Hindlimb muscle (tissue), 1 donor: ENCODE results near the gene PSPN. TPM values are rescaled to one million over a fixed set of nuclear protein-coding genes. Genes with fewer than 3 reads are reported as not detected.

Experiments
- DNase-seq: peaks from one replicate; pipeline ENCODE4 v3.0.0-alpha.2; 2013
- polyA plus RNA-seq: library from polyadenylated mRNA; unstranded; fragments of 120-200 nt; gene quantifications from one replicate; pipeline ENCODE4 v1.2.1, GENCODE V29; 2013; ENCODE audit not compliant: insufficient read length

The PSPN gene
- polyA plus RNA-seq, 1 donor, result 0.80 TPM

- no peak for DNase-seq
Measured at GRCh38 chr19:6325614-6326013, 50.1 kb downstream of the PSPN start.

Other genes starting within 250 kb of the PSPN start
- gene ACSBG2, start 240.3 kb downstream of the PSPN start, polyA plus RNA-seq, result 0.62 TPM
- gene MLLT1, start 96.0 kb downstream of the PSPN start, polyA plus RNA-seq, result 52.9 TPM
- not detected for gene ACER1, start 42.3 kb downstream of the PSPN start, polyA plus RNA-seq
- gene CLPP, start 14.4 kb downstream of the PSPN start, polyA plus RNA-seq, result 63.1 TPM
- gene ALKBH7, start 3.1 kb downstream of the PSPN start, polyA plus RNA-seq, result 114 TPM
- 76.4 TPM for gene GTF2F1, start 17.2 kb upstream of the PSPN start, polyA plus RNA-seq
- 213 TPM for gene KHSRP, start 48.9 kb upstream of the PSPN start, polyA plus RNA-seq
- gene SLC25A41, start 57.8 kb upstream of the PSPN start, polyA plus RNA-seq, result 0.41 TPM
- 35.8 TPM for gene SLC25A23, start 83.9 kb upstream of the PSPN start, polyA plus RNA-seq
- gene CRB3, start 88.3 kb upstream of the PSPN start, polyA plus RNA-seq, result 0.18 TPM
- gene DENND1C, start 105.9 kb upstream of the PSPN start, polyA plus RNA-seq, result 1.2 TPM
- gene TUBB4A, start 126.4 kb upstream of the PSPN start, polyA plus RNA-seq, result 0.49 TPM
- 0.58 TPM for gene TNFSF9, start 155.1 kb upstream of the PSPN start, polyA plus RNA-seq
- gene CD70, start 215.2 kb upstream of the PSPN start, polyA plus RNA-seq, result not detected